IPS DF 19.7 (cell line): ENCODE data around the gene MSGN1.

Experiments used
- DNase-seq: peaks from one replicate; pipeline ENCODE4 v3.0.0-alpha.2; 2013; ENCODE audit warnings: low read depth, low spot score

The MSGN1 gene

DNA sequence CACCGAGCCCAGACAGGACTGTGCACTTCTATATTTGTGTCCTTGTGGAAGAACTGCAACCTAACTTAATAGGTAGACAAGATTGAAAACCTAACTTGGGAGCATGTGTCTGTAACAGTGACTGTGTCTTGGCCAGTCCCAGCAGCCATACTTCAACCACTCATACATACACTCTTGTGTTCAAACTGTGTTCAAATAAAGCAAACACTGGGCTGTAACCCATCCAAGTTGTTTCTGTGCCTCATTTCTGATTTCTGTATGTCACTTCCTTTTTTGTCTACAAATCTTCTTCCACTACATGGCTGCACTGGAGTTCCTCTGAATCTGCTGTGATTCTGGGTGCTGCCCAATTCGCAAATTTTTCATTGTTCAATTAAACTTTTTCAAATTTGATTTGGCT lies 31.0 kb downstream of the MSGN1 start:
- no peak for DNase-seq

DNA sequence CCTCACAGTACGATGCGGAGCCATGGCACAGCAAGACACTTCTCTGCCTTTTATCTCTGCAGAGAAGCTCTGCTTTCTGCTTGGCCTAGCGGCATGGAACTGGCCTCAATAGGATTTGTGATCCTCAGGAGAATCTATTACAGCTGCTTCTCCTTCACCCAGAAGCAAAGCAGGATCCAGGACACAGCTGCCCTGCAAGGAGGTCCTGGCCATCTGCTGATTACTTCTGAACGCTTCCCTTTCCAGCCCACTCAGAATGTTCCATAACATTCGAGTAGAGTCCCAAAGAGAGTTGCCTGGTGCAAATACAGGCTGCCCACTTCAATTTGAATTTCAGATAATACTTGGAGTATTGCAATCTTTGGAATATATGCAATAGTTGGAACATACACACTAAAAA lies 33.0 kb downstream of the MSGN1 start:
- DNase-seq: no peak

DNA sequence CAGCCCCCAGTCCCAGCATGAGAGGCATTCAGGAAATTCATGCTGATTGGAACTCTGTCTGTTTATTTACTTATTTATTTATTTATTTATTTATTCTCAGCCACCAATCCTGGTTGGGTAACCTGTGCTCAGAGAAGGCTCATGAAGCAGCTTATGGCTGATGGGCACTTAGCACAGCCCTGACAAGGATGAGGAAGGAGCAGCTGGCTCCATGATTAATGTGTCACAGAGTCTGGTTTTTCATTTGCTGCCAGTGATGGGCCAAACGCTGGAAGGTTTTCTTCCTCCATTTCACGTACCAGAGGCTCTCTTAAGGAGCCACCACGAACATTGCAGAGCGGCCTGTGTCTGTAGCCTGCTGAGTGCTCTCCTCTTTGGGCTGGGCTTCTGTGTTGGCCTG lies 33.9 kb downstream of the MSGN1 start:
- DNase-seq: no peak

DNA sequence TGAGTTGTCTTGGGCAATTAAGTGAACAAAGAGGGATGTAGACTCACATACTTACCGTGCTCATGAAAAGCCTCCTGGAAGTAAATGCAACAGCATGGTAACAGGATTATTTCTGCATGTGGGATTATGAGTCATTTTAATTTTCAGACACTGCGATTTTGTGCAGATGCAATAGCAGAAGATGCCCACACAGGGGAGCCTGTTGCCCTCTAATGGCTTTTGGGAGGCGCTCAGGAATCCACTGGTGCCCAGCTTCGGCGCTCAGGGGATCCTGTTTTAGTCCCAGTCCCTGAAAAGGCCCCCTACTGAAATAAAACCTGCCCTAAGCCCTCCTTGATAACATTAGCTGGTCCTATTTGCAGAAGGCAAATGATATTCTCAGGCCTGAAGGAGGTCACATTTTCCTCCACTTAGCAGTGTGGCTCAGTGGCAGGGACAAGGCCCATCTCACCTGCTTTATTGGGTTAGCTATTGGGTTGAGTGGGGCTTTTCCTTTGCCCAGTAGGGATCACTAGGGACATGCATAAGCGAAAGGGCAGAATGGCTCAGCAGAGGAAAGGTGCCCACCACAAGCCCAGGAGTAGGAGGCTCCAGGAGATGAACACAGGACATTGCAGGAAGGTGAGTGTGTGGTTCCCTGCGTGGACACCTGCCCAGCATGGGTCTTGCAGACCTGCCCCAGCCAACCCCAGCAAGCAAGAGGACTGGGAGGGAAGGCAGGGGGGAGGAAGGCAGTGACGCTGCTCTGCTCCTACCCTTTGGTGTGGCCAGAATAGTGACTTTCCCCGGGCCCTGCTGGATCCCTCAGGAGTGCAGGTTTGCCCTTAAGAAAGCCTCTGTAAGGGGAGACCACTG lies 35.7 kb downstream of the MSGN1 start:
- DNase-seq: no peak

DNA sequence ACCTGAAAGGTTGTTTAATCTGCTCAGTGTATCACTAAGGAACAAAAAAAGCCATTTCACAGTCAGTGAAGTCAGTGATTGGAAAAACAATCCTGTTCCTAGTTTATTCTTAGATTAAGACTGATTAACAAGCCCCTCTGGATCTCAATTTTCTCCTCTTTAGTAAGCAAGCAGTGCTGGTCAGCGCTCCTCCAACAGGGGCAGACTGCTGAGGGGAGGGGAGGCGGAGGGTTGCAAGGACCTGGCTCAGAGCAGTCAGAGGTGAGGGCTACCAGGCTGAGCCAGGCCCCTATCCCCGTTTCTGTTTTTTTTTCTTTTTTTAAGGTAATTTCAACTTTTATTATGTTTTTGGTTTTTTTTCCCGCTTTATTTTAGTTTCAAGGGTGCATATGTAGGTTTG lies 37.5 kb downstream of the MSGN1 start:
- no peak for DNase-seq

DNA sequence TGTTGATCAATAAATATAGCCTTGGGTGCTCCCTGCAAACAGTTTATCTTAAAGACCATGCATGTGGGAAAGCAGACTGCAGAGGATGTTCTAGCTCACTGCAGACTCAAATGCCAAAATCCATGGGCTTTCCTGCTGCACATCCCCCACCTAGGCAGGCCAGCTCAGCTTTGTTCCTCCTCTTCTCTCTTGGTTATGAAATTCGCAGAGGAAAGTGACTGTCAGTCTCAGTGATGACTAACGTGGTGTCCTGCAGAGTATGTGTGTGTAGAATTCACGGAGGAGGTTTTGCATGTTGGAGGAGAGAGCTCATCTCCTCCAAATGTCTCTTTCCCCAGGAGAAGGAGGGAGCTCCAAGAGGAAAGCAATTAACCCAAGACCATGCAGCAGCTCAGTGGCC lies 40.8 kb downstream of the MSGN1 start:
- DNase-seq: no peak

DNA sequence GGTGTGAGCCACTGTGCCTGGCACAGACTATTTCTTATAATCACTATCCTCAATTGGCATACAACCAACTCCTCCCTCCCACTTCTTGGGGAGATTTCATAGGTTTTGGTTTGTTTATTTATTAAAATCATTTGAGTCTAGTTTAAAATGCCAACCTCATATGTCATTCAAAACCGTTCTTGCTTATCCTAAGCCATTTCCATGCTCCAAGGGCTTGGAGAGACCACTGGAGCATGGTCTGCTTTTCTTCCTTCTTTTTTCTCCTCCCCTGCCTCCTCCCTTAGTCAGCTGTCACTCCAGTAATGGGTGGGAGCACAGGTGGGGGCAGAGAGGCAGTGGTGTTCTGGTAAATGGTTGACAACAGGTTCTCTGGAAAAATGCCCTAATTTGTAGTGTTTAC lies 41.8 kb downstream of the MSGN1 start:
- no peak for DNase-seq

DNA sequence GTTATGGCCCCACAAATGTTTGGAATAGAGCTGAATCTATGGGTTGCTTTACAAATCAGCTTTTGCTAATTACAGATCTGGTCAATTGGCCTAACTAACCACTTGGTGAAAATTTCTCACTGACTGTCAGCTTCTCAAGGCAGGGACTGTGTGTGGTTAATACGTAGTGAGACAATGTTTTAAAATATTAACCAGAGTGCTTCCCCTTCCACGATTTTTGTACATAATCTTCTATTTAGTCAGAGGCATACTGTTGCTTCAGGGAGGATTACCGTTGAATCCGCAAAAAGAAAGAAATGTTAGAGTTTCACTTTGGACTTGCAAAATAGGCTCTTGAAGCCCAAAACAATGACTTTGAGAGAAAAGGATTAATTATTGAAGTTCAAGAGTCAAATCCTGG lies 47.3 kb downstream of the MSGN1 start:
- DNase-seq: no peak

DNA sequence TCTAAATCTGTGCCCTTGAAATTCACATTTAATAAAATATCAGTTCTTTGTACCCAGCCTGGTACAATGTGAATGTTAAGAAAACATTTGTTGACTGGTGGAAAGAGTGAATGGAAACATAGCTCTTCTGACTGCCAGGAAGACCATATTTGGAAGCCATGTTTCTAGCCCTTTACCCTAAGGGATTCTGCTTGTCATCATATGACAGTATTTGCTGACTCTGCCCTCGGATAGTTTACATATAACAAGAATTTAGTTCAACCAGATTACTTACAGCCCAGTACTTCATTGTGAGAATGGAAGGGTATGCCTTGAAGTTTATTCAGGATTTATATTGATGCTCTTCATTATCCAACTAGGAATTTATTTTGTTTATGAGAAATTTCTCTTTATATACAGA lies 48.4 kb downstream of the MSGN1 start:
- no peak for DNase-seq

DNA sequence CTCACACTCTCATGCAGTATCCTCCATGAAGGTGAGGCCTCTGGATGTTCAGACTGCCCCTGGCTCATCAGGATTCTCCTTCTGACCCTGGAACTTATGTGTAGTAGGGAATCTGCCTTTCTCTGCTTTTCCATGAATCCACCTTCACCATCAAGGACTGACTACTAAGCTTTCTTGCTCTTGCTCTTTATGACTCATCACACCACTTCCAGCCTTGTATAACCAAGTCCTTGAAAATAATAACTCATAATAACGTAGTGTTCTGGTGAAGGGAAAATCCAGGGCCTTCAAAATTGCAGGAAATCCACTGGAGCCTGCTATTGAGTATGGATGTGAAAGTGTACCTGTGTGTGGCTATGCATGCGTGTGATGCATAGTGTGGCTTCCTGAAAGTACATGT lies 50.9 kb downstream of the MSGN1 start:
- DNase-seq: no peak
